ENCODE data around the gene PLCH1. TPM values are rescaled to one million over a fixed set of nuclear protein-coding genes. Genes with fewer than 3 reads are reported as not detected.

The PLCH1 gene
- total and polyA plus RNA-seq, 9 of the 15 experiments (the other 6 are each of a cell fraction or from before 2014, with no cell fraction given) = 0.17 to 0.62 (median 0.40) TPM

- 2% methylated on average over 14 of the region's 14 CpGs for WGBS (ENCODE audit: insufficient coverage, low coverage, missing lambda C conversion rate)
- no peak overlapping the region for H3K4me2 ChIP-seq (ENCODE audit: insufficient read depth, low read length)
- no peaks in the 10 kb centered on the region for H3K4me1 ChIP-seq (replicated peaks in 1 of 2; ENCODE audit: control insufficient read depth in 2 of 2, insufficient read depth in 2 of 2, low read length in 2 of 2)
- ATAC-seq = no peak
- in situ Hi-C loops (cut with MboI) (no loop called here), intact Hi-C loops (cut with micrococcal nuclease) (no loop called here)
- TF ChIP-seq PATZ1 (CRISPR knock-in tag; IDR thresholded peaks at IDR 0.05; ENCODE audit: borderline replicate concordance) (no peak), ZKSCAN8 (CRISPR knock-in tag; IDR thresholded peaks at IDR 0.05) (no peak), CHD1 (IDR thresholded peaks at IDR 0.05; ENCODE audit: low read length) (no peak), CREB3L1 (IDR thresholded peaks at IDR 0.05; ENCODE audit: borderline replicate concordance, low read depth) (no peak), ZNF197 (CRISPR knock-in tag; IDR thresholded peaks at IDR 0.05; ENCODE audit: low read depth) (no peak), SMARCA4 (IDR thresholded peaks at IDR 0.05) (no peak), TRIM24 (IDR thresholded peaks at IDR 0.05) (no peak), DEAF1 (CRISPR knock-in tag; IDR thresholded peaks at IDR 0.05) (no peak), HMGN3 (IDR thresholded peaks at IDR 0.05; ENCODE audit: borderline replicate concordance, extremely low read depth, insufficient read length, low read depth, low read length) (no peak), ZFPM2 (CRISPR knock-in tag; IDR thresholded peaks at IDR 0.05) (no peak), ZZZ3 (IDR thresholded peaks at IDR 0.05) (no peak), CSDE1 (IDR thresholded peaks at IDR 0.05) (no peak), GABPB2 (CRISPR knock-in tag; conservative IDR thresholded peaks at IDR 0.05) (no peak), USF2 (CRISPR knock-in tag; IDR thresholded peaks at IDR 0.05) (no peak), FOS (IDR thresholded peaks at IDR 0.05; ENCODE audit: extremely low read depth, insufficient read length) (no peak), CBFA2T2 (conservative IDR thresholded peaks at IDR 0.05) (no peak), ZBTB17 (CRISPR knock-in tag; IDR thresholded peaks at IDR 0.05) (no peak), BRD9 (IDR thresholded peaks at IDR 0.05; ENCODE audit: low read depth, partially characterized antibody) (no peak)
- H3K9me3 ChIP-seq (replicated peaks; ENCODE audit: control insufficient read depth, insufficient read depth, low read depth, low read length) = no peaks in the 10 kb centered on the region
- no peaks in the 10 kb centered on the region for H3K36me3 ChIP-seq (ENCODE audit: control insufficient read depth, insufficient read depth, low read length)
- no peak overlapping the region for H3K4me3 ChIP-seq
- ChIA-PET POLR2A (no interaction called here), CTCF (ENCODE audit: low intra/inter-chr PET ratio) (no interaction called here)
- no peak overlapping the region for H2AFZ ChIP-seq (ENCODE audit: low read depth, low read length)
- H3K27me3 ChIP-seq (ENCODE audit: control insufficient read depth in 2 of 2, insufficient read depth in 2 of 2, low read length in 2 of 2) = no peaks in the 10 kb centered on the region
- no peaks in the 10 kb centered on the region for H3K9me1 ChIP-seq (ENCODE audit: control insufficient read depth, insufficient read depth, low read length)
- H3K9ac ChIP-seq (ENCODE audit: insufficient read depth in 1 of 2, low read depth in 2 of 2, low read length in 2 of 2) = no peak overlapping the region
- DNase-seq (ENCODE audit: extremely low read depth in 1 of 4, low spot score in 3 of 4) = no peak
- H3K27ac ChIP-seq (ENCODE audit: extremely low read depth, low read depth, low read length) = no peak overlapping the region
- no peak for FAIRE-seq
- no peaks in the 10 kb centered on the region for H4K20me1 ChIP-seq (replicated peaks; ENCODE audit: control insufficient read depth, insufficient read depth, low read length)
- BruUV-seq (replicated peaks) = no TSS peak
- H3K79me2 ChIP-seq (ENCODE audit: control insufficient read depth, insufficient read depth, low read length) = no peaks in the 10 kb centered on the region
These were observed 68.5 kb downstream of the PLCH1 start for GRCh38 chr3:155676252-155676981.

All from K562 (cell line).